Activated T-cell treated with anti-CD3 and anti-CD28 coated beads, Interleukin-2, amount 50 U/mL, for 24 hours (primary cell): ENCODE results near the gene FAM149B1.

Experiments used
- DNase-seq: peaks from one replicate; pipeline ENCODE4 v3.0.0-alpha.2; 2020
- H3K27ac Mint-ChIP-seq: 2 replicates; pipeline ENCODE4 v1.8.0; 2020; ENCODE audit warnings: mild to moderate bottlenecking, mixed read lengths
- H3K27me3 Mint-ChIP-seq: 2 replicates; pipeline ENCODE4 v1.8.0; 2020; ENCODE audit warnings: mixed read lengths
- H3K36me3 Mint-ChIP-seq: 2 replicates; pipeline ENCODE4 v1.8.0; 2020; ENCODE audit warnings: low read depth, mixed read lengths
- H3K4me1 Mint-ChIP-seq: 2 replicates; pipeline ENCODE4 v1.8.0; 2020; ENCODE audit warnings: low read depth, mixed read lengths
- H3K4me3 Mint-ChIP-seq: 2 replicates; pipeline ENCODE4 v1.8.0; 2020; ENCODE audit warnings: mild to moderate bottlenecking, moderate library complexity, mixed read lengths
- H3K9me3 Mint-ChIP-seq: 2 replicates; pipeline ENCODE4 v1.8.0; 2020; ENCODE audit warnings: mixed read lengths

The FAM149B1 gene

DNA sequence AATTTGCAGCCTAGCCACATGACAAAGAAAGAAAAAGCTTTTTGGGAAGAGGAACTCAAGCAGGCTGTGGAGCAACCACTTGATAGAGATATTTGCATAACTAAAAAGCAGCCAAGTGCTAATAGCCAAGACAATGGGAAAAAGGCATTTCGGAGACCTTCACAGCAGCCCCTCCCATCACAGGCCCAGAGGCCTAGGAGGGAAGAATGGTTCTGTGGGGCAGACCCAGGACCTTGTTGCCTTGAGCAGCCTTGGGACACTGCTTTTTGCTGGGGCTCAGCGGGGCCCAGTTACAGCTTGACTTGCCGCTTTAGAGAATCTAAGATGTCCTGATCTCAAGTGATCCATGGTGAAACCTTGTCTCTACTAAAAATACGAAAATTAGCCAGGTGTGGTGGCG lies 38.5 kb downstream of the FAM149B1 start:
- peaks cover 21% of the 10 kb centered on the region for H3K36me3 Mint-ChIP-seq
- H3K9me3 Mint-ChIP-seq = no peaks in the 10 kb centered on the region

DNA sequence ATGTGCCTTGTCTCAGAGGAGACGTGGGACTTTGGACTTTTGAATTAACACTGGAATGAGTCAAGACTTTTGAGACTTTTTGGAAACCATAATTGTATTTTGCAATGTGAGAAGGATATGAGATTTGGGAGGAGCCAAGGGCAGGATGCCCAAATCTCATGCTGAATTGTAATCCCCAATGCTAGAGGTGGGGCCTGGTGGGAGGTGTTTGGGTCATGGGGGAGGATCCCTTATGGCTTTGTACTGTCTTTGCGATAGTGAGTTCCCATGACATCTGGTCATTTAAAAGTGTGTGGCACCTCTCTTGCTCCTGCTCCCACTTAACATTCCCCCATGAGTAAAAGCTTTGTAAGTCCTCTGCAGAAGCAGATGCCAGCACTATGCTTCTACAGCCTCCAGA lies 40.0 kb downstream of the FAM149B1 start:
- Mint-ChIP-seq H3K4me3 (no peak overlapping the region), H3K36me3 (peaks cover 29% of the 10 kb centered on the region), H3K4me1 (no peaks in the 10 kb centered on the region), H3K9me3 (no peaks in the 10 kb centered on the region), H3K27me3 (no peaks in the 10 kb centered on the region), H3K27ac (no peak overlapping the region)
- DNase-seq = no peak

More for the DNA sequence above, 38.5 kb downstream of the FAM149B1 start:
- no peaks in the 10 kb centered on the region for H3K27me3 Mint-ChIP-seq
- no peak overlapping the region for H3K4me3 Mint-ChIP-seq
- DNase-seq = no peak
- no peaks in the 10 kb centered on the region for H3K4me1 Mint-ChIP-seq
- no peak overlapping the region for H3K27ac Mint-ChIP-seq

DNA sequence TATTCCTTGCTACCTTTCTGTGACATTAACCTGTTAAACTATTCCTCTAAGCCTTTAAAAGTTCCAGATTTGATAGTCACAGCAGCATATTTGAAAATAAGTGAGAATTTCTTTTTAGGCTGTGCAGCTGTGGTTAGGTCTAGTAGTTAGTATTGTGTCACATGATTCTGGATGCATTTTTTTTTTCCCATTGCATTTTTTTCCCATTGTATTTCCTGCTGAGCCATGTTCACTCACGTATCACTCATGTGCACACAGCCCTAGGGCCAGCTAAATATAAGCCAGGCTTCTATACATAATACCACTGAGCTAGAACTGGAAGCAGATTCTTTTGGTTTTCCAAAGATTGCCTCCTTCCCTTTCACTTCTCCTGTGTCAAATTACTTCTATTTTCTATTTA lies 41.8 kb downstream of the FAM149B1 start:
- no peaks in the 10 kb centered on the region for H3K4me1 Mint-ChIP-seq
- no peak overlapping the region for H3K4me3 Mint-ChIP-seq
- H3K27me3 Mint-ChIP-seq = no peaks in the 10 kb centered on the region
- no peaks in the 10 kb centered on the region for H3K9me3 Mint-ChIP-seq
- DNase-seq = no peak
- peaks cover 45% of the 10 kb centered on the region for H3K36me3 Mint-ChIP-seq
- H3K27ac Mint-ChIP-seq = no peak overlapping the region

DNA sequence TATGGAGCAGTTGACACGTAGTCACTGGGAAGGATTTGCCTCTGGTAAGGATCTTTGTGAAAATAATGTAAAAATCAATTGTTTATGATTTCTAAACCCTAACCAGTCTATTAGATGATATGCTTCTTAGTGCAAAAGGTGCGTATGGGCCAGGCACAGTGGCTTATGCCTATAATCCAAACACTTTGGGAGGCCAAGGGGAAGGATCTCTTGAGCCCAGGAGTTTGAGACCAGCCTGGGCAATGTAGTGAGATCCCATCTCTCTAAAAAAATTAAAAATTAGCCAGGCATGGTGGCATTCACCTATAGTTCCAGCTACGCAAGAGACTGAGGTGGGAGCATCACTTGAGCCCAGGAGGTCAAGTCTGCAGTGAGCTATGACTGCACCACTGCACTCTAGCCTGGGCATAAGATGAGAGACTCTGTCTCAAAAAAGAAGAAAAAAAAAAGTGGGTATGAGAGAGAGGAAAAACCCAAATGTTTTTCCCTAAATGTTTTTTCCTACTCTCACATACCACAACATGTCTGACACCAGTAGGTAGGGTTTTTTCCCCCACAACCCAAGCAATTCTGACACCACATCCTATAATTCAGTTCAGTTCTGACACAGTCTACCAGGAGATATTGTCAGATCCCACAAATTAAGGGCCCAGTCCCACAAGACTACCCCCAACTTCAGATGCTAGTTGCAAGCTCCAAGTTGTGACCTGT lies 42.6 kb downstream of the FAM149B1 start:
- H3K36me3 Mint-ChIP-seq = peaks cover 48% of the 10 kb centered on the region
- no peaks in the 10 kb centered on the region for H3K27me3 Mint-ChIP-seq
- H3K27ac Mint-ChIP-seq = no peak overlapping the region
- DNase-seq = no peak
- no peaks in the 10 kb centered on the region for H3K4me1 Mint-ChIP-seq
- H3K9me3 Mint-ChIP-seq = no peaks in the 10 kb centered on the region
- H3K4me3 Mint-ChIP-seq = no peak overlapping the region

DNA sequence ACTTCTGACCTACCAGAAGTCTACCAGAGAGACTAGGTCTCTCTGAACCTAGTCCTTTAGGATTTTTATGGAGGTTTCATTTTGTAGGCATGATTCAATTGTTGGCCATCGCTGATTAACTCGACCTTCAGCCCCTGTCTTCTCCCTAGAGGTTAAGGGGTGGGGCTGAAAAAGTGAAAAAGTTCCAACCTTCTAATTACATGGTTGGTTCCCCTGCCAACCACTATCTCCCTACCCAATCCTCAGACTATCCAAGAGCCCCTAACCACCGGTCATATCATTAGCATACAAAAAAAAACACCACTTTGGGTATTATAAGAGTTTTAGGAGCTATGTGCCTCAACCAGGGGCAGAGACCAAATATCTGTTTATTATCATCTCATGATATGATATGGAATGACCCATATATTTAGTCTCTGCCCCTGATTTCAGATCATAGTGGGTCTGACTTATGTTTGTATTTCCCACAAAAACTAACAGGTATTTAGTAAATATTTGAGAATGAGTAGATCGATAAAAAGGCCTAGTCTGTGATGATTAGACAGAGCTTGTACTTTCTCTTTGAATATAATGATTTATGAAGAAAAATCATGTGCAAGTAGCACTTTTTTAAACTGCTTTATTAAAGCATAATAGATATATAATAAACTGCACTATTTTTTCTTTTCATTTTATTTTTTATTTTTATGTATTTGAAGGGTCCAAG lies 43.3 kb downstream of the FAM149B1 start:
- Mint-ChIP-seq H3K27me3 (no peaks in the 10 kb centered on the region), H3K4me1 (no peaks in the 10 kb centered on the region), H3K4me3 (no peak overlapping the region), H3K9me3 (no peaks in the 10 kb centered on the region), H3K27ac (no peak overlapping the region), H3K36me3 (peaks cover 53% of the 10 kb centered on the region)
- DNase-seq = no peak

DNA sequence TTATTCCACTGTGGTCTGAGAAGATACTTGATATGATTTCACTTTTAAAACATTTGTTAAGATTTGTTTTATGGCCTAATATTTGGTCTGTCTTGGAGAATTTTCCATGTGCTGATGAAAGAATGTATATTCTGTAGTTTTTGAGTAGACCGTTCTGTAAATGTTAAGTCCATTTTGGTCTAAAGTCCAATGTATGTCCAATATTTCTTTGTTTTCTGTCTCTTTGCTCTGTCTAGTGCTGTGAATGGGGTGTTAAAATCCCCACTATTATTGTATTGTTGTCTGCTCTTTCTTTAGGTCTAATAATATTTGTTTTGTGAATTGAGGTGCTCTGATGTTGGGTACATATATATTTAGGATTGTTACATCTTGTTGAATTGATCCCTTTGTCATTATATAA lies 47.8 kb downstream of the FAM149B1 start:
- H3K36me3 Mint-ChIP-seq = peaks cover 70% of the 10 kb centered on the region
- H3K4me1 Mint-ChIP-seq = peaks cover 5% of the 10 kb centered on the region
- H3K9me3 Mint-ChIP-seq = no peaks in the 10 kb centered on the region
- H3K27ac Mint-ChIP-seq = no peak overlapping the region
- no peaks in the 10 kb centered on the region for H3K27me3 Mint-ChIP-seq
- no peak for DNase-seq
- H3K4me3 Mint-ChIP-seq = no peak overlapping the region

DNA sequence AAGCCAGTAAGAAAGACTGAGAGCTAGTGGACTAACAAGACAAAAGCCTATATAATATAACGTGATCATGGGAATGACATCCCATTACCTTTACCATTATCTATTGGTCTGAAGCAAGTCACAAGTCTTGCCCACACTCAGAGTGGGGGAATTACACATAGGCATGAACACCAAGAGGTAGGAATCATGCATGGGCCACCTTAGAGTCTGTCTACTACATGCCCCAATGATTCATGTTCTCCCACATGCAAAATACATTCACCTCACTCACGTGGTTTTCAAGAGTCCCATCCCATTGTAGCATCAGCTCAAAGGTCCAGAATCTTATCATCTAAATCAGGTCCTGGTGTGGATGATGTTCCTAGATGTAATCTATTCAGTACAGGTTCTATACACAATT lies 49.7 kb downstream of the FAM149B1 start:
- H3K4me1 Mint-ChIP-seq = peaks cover 5% of the 10 kb centered on the region
- H3K36me3 Mint-ChIP-seq = peaks cover 60% of the 10 kb centered on the region
- no peak overlapping the region for H3K27ac Mint-ChIP-seq
- no peak for DNase-seq
- no peaks in the 10 kb centered on the region for H3K9me3 Mint-ChIP-seq
- H3K27me3 Mint-ChIP-seq = no peaks in the 10 kb centered on the region
- no peak overlapping the region for H3K4me3 Mint-ChIP-seq

DNA sequence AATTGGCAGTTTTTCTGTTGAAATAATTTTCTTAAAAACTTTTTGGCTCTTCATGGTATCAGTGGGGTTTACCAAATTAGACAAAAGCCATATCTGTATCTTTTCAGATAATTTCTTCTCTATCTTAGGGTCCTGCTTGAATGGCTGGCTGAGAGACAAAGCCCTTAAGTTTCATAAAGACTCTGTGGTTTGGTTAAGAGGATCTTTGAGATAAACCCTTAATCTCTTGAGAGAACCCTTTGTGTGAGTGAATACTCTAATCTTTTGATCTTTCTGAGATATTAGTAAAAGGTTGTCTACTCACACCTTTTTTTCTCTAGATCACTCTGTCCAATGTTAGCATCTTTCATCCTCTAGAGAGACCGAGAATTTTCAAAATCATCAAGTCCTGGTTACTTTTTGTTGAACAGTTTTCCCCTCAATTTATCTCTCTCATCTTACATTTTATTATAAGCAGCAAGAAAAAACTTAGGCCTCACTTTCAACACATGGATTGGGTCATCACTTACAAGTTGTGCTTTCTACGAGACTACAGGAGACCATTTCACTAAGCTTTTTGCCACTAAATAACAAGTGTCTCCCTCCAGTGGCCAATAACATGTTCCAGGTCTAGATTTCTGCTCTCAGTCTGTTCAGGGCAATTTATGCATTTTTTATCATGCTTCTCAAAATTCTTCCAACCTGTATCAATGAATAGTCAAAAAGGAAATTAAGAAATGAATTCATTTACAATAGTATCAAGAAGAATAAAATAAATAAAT lies 50.7 kb downstream of the FAM149B1 start:
- Mint-ChIP-seq H3K4me1 (peaks cover 5% of the 10 kb centered on the region), H3K27ac (no peak overlapping the region), H3K9me3 (no peaks in the 10 kb centered on the region), H3K4me3 (no peak overlapping the region), H3K36me3 (peaks cover 52% of the 10 kb centered on the region), H3K27me3 (no peaks in the 10 kb centered on the region)
- DNase-seq = no peak

DNA sequence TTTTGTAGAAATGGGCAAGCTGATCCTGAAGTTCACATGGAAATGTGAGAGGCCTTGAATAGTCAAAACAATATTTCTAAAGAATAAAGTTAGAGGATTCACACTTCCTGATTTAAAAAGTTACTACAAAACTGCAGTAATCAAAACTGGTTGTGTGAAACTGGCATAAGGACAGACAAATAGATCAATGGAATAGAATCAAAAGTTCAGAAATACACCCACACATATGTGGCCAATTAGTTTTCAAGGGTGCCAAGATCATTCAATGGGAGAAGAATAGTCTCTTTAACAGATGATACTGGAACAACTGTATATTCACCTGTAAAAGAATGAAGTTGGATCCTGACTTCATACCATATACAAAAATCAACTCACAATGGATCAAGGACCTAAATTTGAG lies 51.5 kb downstream of the FAM149B1 start:
- H3K36me3 Mint-ChIP-seq = peaks cover 45% of the 10 kb centered on the region

DNA sequence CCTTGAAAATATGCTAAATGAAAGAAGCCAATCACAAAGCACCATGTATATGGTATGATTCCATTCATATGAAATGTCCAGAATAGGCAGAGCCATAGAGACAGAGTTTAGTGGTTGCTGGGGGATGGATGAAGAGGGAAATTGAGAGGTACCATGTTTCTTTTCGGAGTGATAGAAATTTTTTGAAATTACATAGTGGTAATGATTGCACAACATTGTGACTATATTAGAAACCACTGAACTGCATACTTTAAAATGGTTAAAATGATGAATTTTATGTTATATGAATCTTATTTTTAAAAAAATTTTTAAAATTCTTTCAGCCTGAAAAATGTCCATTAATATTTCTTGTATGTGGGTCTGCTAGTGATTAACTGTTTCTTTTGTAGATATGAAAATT lies 53.1 kb downstream of the FAM149B1 start:
- Mint-ChIP-seq H3K36me3 (peaks cover 34% of the 10 kb centered on the region), H3K4me3 (no peak overlapping the region), H3K27ac (no peak overlapping the region), H3K27me3 (no peaks in the 10 kb centered on the region), H3K4me1 (peaks cover 8% of the 10 kb centered on the region), H3K9me3 (no peaks in the 10 kb centered on the region)
- DNase-seq = no peak

More for the DNA sequence above, 51.5 kb downstream of the FAM149B1 start:
- no peaks in the 10 kb centered on the region for H3K27me3 Mint-ChIP-seq
- no peak for DNase-seq
- peaks cover 5% of the 10 kb centered on the region for H3K4me1 Mint-ChIP-seq
- no peak overlapping the region for H3K4me3 Mint-ChIP-seq
- no peaks in the 10 kb centered on the region for H3K9me3 Mint-ChIP-seq
- no peak overlapping the region for H3K27ac Mint-ChIP-seq

DNA sequence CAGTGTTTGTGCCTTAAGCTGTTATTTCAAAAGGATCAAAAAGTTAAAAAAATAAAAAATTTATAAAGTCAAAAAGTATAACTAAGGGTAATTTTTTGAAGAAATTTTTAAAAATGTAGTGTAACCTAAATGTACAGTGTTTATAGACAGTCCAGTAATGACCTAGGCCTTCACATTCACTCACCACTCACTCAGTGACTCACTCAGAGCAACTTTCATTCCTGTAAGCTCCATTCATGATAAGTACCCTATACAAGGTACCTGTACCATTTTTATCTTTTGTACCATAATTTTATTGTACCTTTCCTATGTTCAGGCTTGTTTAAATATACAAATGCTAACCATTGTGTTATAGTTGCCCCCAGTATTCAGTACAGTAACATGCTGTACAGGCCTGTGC lies 57.6 kb downstream of the FAM149B1 start:
- Mint-ChIP-seq H3K9me3 (no peaks in the 10 kb centered on the region), H3K4me3 (no peak overlapping the region), H3K36me3 (peaks cover 26% of the 10 kb centered on the region), H3K4me1 (peaks cover 3% of the 10 kb centered on the region), H3K27me3 (no peaks in the 10 kb centered on the region), H3K27ac (no peak overlapping the region)
- no peak for DNase-seq

DNA sequence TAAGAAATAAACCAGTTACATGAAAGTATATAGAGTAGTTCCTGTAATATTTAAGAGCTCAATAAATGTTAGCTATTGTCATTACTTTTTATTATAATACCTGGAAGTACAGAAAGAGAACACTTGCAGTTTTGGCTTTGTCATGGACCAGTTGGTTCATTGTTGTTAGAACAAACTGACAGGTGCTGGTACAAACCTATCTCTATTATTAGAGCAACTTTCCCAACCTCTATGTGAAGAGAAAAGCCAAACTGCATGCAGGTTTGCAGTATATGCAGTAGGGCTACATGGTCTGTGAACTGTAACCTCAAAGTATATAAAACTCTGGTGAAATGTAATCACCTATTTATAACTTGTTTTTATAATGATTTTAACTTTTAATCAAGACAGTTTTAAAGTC lies 58.7 kb downstream of the FAM149B1 start:
- Mint-ChIP-seq H3K4me3 (no peak overlapping the region), H3K27ac (no peak overlapping the region), H3K27me3 (no peaks in the 10 kb centered on the region), H3K9me3 (no peaks in the 10 kb centered on the region), H3K4me1 (peaks cover 3% of the 10 kb centered on the region), H3K36me3 (peaks cover 35% of the 10 kb centered on the region)
- DNase-seq = no peak

DNA sequence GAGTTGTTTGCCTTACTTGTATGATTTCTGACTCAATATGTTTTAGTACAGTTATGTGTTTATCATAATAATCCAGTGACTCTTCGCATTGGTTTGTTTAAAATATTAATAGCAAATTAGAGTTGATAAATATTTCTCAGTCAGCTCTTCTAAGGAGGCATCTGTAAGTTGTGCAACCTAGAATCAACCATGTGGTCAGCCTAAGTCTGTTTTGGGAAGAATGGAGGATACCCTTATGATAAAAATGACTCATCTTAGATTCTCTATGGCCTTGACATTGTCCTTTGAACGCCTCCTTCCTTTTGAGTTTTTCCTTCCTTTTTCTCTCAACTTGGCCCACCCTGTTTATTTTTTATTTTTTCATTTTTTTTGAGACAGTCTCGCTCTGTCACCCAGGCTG lies 60.3 kb downstream of the FAM149B1 start:
- Mint-ChIP-seq H3K9me3 (no peaks in the 10 kb centered on the region), H3K4me3 (no peak overlapping the region), H3K36me3 (peaks cover 48% of the 10 kb centered on the region), H3K27me3 (no peaks in the 10 kb centered on the region), H3K4me1 (peaks cover 3% of the 10 kb centered on the region), H3K27ac (peak overlapping the region; percentile 1)
- DNase-seq = no peak

DNA sequence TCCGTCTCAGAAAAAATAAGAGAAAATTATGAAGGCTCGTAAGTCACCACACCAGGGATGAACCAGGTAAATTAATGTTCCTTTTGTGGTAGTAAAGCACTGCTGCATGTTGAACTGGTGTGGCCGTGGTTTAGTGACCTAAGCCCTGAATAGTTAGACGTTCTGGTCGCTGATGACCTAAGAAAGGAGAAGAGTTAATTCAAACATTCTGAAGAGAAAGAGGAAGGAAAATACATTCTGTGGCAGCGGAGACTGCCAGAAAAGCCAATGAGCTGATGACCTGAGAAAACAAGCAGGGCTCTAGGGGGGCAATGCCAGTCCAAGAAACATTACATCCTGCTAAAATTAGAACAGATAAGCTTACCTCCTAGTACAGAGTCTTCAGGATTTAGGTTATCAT lies 61.6 kb downstream of the FAM149B1 start:
- no peak for DNase-seq
- Mint-ChIP-seq H3K4me3 (no peak overlapping the region), H3K36me3 (peaks cover 61% of the 10 kb centered on the region), H3K4me1 (peaks cover 3% of the 10 kb centered on the region), H3K27ac (no peak overlapping the region), H3K27me3 (no peaks in the 10 kb centered on the region), H3K9me3 (no peaks in the 10 kb centered on the region)

DNA sequence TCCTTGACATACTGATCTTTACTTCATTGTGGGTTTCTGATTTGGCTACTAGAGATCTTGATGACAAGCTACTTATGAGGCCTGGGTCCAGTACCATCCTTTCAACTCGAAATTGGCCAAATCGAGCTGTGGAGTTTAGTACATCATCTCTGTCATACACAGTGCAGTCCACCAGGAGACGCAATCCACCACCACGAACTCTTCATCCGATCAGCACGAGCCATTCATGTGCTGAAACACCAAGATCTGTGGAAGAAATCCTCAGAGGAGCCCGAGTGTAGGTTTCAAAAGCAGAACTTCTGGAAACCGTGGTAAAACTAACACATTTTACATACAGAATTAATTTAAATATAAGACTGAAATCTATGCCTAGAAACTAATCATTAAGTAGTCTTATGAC lies 65.0 kb downstream of the FAM149B1 start:
- Mint-ChIP-seq H3K9me3 (no peaks in the 10 kb centered on the region), H3K4me1 (no peaks in the 10 kb centered on the region), H3K27ac (peak overlapping the region; percentile 37), H3K4me3 (no peak overlapping the region), H3K36me3 (peaks cover 89% of the 10 kb centered on the region), H3K27me3 (no peaks in the 10 kb centered on the region)
- DNase-seq = no peak
